ENCODE measurements around the gene DMD. TPM values are rescaled to one million over a fixed set of nuclear protein-coding genes. Genes with fewer than 3 reads are reported as not detected.

Gene DMD
- total and polyA plus RNA-seq, 2 of the 8 experiments (the other 6 are each of a cell fraction or from before 2014, with no cell fraction given), result 4.8 to 7.4 TPM

DNA sequence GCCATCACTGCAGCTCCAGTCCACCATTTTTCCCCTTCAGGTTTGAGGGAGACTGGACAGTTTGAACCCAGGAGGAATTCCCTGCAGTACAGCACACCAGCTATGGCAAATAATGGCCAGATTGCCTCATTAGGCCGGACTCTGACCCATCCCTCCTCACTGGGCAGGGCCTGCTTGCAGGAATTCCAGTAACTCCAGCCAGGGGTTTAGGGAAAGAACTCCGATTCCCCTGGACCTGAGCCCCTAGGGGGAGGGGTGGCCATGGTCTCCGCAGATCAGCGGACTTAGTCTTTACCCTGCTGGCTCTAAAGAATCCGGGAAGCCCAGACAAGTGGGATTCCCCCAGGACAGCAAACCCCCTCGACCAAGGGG, 342.8 kb downstream of the DMD start:
- H3K23ac ChIP-seq (ENCODE audit: insufficient read length), result no peak overlapping the region
- H2BK12ac ChIP-seq (ENCODE audit: low read depth, low read length), result no peak overlapping the region
- H3K36me3 ChIP-seq (ENCODE audit: control insufficient read depth in 2 of 4, insufficient read depth in 4 of 4, low read length in 3 of 4), result no peaks in the 10 kb centered on the region
- POLR2A ChIA-PET (ENCODE audit: partially characterized antibody), result no interaction called here
- no peaks in the 10 kb centered on the region for H3K79me1 ChIP-seq (ENCODE audit: low read depth, low read length)
- no peak for DNase-seq (ENCODE audit: low read depth in 1 of 2, low spot score in 2 of 2)
- H3K27me3 ChIP-seq (replicated peaks in 1 of 4; ENCODE audit: control insufficient read depth in 3 of 4, extremely low read depth in 1 of 4, insufficient read depth in 3 of 4, low read length in 3 of 4), result no peaks in the 10 kb centered on the region
- H2BK15ac ChIP-seq (ENCODE audit: low read length), result no peak overlapping the region
- H3K4me3 ChIP-seq (ENCODE audit: extremely low read depth in 1 of 4, insufficient read depth in 2 of 4, low read depth in 3 of 4, low read length in 4 of 4), result no peak overlapping the region
- no peak overlapping the region for H4K5ac ChIP-seq (ENCODE audit: insufficient read length, low read depth, low read length)
- TF ChIP-seq POLR2A (IDR thresholded peaks at IDR 0.05; ENCODE audit: control extremely low read depth in 1 of 2, low read depth in 2 of 2, low read length in 2 of 2) (no peak), EP300 (IDR thresholded peaks at IDR 0.05; ENCODE audit: borderline replicate concordance in 1 of 2, low read depth in 2 of 2, low read length in 2 of 2) (no peak), JUN (IDR thresholded peaks at IDR 0.05; ENCODE audit: low read depth, low read length) (no peak), EZH2 (IDR thresholded peaks at IDR 0.05; ENCODE audit: low read depth, low read length, severe bottlenecking) (no peak), CHD1 (IDR thresholded peaks at IDR 0.05; ENCODE audit: low read depth, low read length) (no peak), SP4 (IDR thresholded peaks at IDR 0.05; ENCODE audit: low read length) (no peak), BACH1 (IDR thresholded peaks at IDR 0.05; ENCODE audit: low read length) (no peak), GABPA (IDR thresholded peaks at IDR 0.05; ENCODE audit: borderline replicate concordance, insufficient read depth, low read length) (no peak), CHD2 (IDR thresholded peaks at IDR 0.05; ENCODE audit: low read length) (no peak), SIX5 (IDR thresholded peaks at IDR 0.05; ENCODE audit: low read depth, low read length) (no peak), SUZ12 (IDR thresholded peaks at IDR 0.05; ENCODE audit: low read length) (no peak), RFX5 (IDR thresholded peaks at IDR 0.05; ENCODE audit: borderline replicate concordance, low read depth, low read length) (no peak), BRCA1 (IDR thresholded peaks at IDR 0.05; ENCODE audit: low read depth, low read length) (no peak), MAFK (IDR thresholded peaks at IDR 0.05; ENCODE audit: low read depth, low read length) (no peak)
- TF ChIP-seq, protein P1, sequence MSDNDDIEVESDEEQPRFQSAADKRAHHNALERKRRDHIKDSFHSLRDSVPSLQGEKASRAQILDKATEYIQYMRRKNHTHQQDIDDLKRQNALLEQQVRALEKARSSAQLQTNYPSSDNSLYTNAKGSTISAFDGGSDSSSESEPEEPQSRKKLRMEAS (IDR thresholded peaks at IDR 0.05), result no peak
- H3K4ac ChIP-seq (replicated peaks; ENCODE audit: insufficient read length, low read depth, low read length), result no peak overlapping the region
- H3K4me2 ChIP-seq (ENCODE audit: insufficient read depth in 1 of 2, low read depth in 2 of 2, low read length in 2 of 2), result no peak overlapping the region
- H4K8ac ChIP-seq (ENCODE audit: extremely low read depth, insufficient read depth, low read length), result no peak overlapping the region
- H3K23me2 ChIP-seq (ENCODE audit: low read depth, low read length), result no peaks in the 10 kb centered on the region
- 75% methylated on average over 2 of the region's 6 CpGs; no CpG with 5 or more reads in 1 of the 2 experiments for WGBS, 2 experiments (ENCODE audit: extremely low coverage in 1 of 2, insufficient coverage in 1 of 2, insufficient read length in 1 of 2, insufficient replicate concordance in 2 of 2, low coverage in 1 of 2, low lambda C conversion rate in 2 of 2, missing lambda C conversion rate in 1 of 2)
- H4K91ac ChIP-seq (replicated peaks; ENCODE audit: insufficient read length, low read length), result no peak overlapping the region
- no peaks in the 10 kb centered on the region for H3K79me2 ChIP-seq (ENCODE audit: control insufficient read depth in 1 of 2, insufficient read depth in 2 of 2, low read length in 2 of 2)
- no peak overlapping the region for H2BK5ac ChIP-seq (ENCODE audit: low read depth, low read length)
- H2AFZ ChIP-seq (ENCODE audit: low read length), result no peak overlapping the region
- H2AK5ac ChIP-seq (ENCODE audit: low read depth, low read length), result no peak overlapping the region
- no peaks in the 10 kb centered on the region for H4K20me1 ChIP-seq (replicated peaks in 1 of 2; ENCODE audit: control insufficient read depth in 1 of 2, insufficient read depth in 2 of 2, low read length in 2 of 2)
- no peak overlapping the region for H3K14ac ChIP-seq (ENCODE audit: insufficient read length)
- FAIRE-seq, result no peak
- H3K18ac ChIP-seq (ENCODE audit: extremely low read depth, low read length), result no peak overlapping the region
- no peak overlapping the region for H2BK20ac ChIP-seq (ENCODE audit: low read length)
- CTCF ChIA-PET (ENCODE audit: partially characterized antibody), result no interaction called here
- H3K27ac ChIP-seq (ENCODE audit: low read depth, low read length), result no peak overlapping the region
- no peaks in the 10 kb centered on the region for H3K4me1 ChIP-seq (replicated peaks in 1 of 4; ENCODE audit: control insufficient read depth in 3 of 4, insufficient read depth in 4 of 4, low read length in 3 of 4)
- no peaks in the 10 kb centered on the region for H3K9me3 ChIP-seq (ENCODE audit: insufficient read depth in 2 of 2, low read depth in 1 of 2, low read length in 1 of 2)
- H2BK120ac ChIP-seq (replicated peaks; ENCODE audit: low read depth, low read length), result no peak overlapping the region
- no peak overlapping the region for H3K9ac ChIP-seq (replicated peaks in 1 of 4; ENCODE audit: extremely low read depth in 1 of 4, low read depth in 3 of 4, low read length in 3 of 4)
- H3K56ac ChIP-seq (replicated peaks; ENCODE audit: insufficient read length, low read depth, low read length), result no peak overlapping the region

Measured in H1 (cell line).